GM21723 (cell line): Measurements from ENCODE around the gene RRP7A.
"Not testable (repeated sequence)": the region's sequence is repeated elsewhere in the genome, so short reads cannot be mapped to it uniquely, and the experiment has no call there.

Experiments used
- ATAC-seq: cut with Tn5 transposase; IDR thresholded peaks from one replicate; pipeline ENCODE4 v1.9.1; 2021; ENCODE audit warnings: mild to moderate bottlenecking, moderate library complexity; ENCODE audit not compliant: unreplicated experiment

RRP7A gene

GRCh38 chr22:42519525-42520401 lies at the start of gene RRP7A:
Gene RRP7A (minus strand): TSS chr22:42519796. CDS start chr22:42519786, 10 bp downstream.
- peak; percentile 69 for ATAC-seq

GRCh38 chr22:42567950-42568349 lies 48.4 kb upstream of the RRP7A start:
- ATAC-seq, result not testable (repeated sequence)

GRCh38 chr22:42565956-42566355 lies 46.4 kb upstream of the RRP7A start:
- ATAC-seq, result no peak

GRCh38 chr22:42564699-42565098 lies 45.1 kb upstream of the RRP7A start:
- ATAC-seq, result no peak

GRCh38 chr22:42563943-42564342 lies 44.3 kb upstream of the RRP7A start:
- ATAC-seq, result not testable (repeated sequence)

DNA sequence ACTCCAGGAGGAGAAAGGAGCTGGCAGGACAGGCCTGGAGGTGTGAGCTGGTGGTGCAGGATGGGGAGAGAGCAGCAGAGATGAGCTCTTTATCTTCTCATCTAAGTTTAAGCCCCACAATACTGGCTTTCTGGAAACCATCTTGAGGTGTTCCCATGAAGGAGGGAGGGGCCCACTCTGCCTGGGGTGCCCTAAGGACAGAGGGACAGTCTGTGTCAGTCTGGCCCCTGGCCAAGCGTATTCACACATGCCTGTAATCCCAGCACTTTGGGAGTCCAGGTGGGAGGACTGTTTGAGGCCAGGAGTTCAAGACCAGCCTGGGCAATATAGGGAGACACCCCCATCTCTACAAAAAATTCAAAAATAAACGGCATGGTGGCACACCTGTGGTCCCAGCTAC lies 43.1 kb upstream of the RRP7A start:
- no peak for ATAC-seq

DNA sequence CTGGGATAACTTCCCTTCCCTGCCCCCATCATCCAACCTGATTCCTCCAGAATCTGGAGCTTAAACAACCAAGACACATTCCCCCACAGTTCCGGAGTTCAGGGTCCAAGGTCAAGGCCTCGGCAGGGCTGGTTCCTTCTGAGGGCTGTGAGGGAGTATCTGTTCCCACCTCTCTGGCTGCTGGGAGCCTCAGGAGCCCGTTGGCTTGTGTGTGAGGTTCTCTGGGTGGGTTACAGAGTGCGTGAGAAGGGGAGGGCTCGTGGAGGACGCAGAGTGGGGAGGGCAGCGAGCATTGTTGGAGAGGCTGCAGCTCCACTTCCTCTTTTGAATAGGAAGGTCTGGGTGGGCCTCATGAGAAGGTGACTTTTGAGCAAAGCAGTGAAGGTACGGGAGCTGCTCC lies 42.7 kb upstream of the RRP7A start:
- no peak for ATAC-seq

- ATAC-seq, result no peak
Measured at GRCh38 chr22:42561856-42562255, 42.3 kb upstream of the RRP7A start.

- no peak for ATAC-seq
Measured at GRCh38 chr22:42560781-42561180, 41.2 kb upstream of the RRP7A start.

GRCh38 chr22:42560381-42560780 lies 40.8 kb upstream of the RRP7A start:
- no peak for ATAC-seq

DNA sequence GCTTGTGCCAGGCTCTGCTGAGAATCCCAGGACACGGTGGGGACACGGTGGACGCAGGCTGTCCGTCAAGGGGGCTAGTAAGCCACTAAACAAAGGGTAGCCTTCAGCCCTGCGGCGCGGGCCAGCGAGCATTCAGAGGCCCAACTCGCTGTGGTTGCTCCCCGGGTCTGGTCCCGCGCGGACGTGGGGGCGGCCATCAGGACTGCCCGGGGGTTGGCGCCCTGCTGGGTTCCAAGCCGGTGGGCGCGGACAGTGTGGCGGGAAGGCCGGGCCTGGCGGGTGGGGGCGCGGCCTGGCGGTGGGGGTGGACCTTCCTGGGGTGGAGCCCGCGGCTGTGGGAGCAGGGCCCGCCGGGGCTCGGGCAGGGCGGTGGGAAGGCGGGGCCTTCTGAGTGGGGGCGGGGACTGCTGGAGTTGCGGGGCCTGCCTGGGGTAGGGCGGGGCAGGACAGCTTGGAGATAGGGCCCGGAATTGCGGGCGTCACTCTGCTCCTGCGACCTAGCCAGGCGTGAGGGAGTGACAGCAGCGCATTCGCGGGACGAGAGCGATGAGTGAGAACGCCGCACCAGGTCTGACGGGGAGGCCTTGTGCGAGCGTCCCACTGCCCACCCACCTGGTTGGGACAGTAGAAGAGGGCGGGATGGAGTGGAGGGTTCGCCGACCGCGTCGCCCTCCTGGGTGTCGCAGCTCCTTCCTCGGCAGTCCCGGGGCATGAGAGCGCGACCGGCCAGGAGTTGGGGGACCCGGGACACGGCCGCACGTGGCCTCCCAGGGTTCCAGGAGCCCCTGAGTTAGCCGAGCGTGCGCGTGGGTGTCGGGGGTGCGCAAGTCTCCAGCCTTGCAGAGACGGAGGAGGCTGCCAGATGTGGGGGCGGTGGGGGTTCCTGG lies 34.1 kb upstream of the RRP7A start, which contains the start of gene SERHL2:
Gene SERHL2, plus strand, starts transcription at position 482 of the 887 bp plus-strand sequence. Its CDS starts 65 bp downstream, at position 547.
- peak; percentile 70 for ATAC-seq

- ATAC-seq, result not testable (repeated sequence)
Measured at GRCh38 chr22:42552294-42552647, 32.7 kb upstream of the RRP7A start.

DNA sequence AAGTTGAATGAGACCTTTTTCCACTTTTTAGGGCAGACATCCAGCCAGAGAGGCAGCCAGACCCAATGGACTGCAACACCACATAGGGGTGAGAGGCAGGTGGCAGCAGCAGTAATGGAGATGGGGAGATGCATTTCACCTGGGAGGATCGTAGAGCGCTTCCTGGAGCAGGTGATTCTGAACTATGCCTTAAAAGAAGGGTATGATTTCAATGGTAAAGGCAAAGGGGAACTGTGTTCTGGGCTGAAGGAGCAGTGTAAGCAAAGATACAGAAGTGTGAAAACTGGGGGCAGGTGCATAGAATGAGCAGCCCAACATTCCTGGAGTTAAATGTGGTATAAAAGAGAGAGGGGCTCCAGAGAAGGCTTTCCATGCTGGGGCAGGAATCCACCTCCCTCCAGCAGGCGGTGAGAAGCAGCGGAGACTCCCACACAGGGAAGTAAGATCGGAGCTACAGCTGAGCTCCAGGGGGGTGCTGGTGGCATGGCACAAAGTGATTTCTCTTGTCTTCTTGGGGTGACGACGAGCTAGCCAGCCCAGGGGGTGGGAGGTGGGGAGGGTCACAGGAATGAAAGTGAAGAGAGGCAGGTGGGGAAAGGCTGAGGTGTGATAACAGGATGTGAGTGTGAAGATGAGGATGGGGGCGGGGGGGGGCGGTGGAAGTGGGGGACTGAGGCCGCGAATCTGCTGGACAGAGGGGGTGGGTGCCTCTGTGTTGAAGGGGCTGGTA lies 29.9 kb upstream of the RRP7A start:
- ATAC-seq, result no peak

GRCh38 chr22:42548597-42549330 lies 29.2 kb upstream of the RRP7A start:
- no peak for ATAC-seq

GRCh38 chr22:42548126-42548525 lies 28.5 kb upstream of the RRP7A start:
- ATAC-seq, result not testable (repeated sequence)

- no peak for ATAC-seq
Measured at GRCh38 chr22:42547562-42547961, 28.0 kb upstream of the RRP7A start.

DNA sequence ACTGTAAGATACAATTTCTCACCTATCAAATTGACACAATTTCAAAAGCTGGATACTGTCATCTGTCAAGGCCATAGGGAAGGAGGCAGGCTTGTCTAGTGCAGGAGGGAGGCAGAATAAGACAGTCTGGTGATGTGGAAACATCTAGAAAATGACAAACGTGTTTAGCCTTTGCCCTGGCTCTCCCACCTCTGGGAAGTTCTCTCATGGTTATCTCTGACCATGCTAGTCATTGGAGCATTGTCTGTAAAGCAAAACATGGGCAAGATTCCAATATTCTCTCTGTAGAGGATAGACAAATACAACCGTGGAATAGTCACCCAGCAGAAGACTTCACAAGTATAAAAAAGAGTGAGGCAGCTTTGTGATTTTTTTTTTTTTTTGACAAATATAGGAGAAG lies 25.1 kb upstream of the RRP7A start:
- ATAC-seq, result no peak

DNA sequence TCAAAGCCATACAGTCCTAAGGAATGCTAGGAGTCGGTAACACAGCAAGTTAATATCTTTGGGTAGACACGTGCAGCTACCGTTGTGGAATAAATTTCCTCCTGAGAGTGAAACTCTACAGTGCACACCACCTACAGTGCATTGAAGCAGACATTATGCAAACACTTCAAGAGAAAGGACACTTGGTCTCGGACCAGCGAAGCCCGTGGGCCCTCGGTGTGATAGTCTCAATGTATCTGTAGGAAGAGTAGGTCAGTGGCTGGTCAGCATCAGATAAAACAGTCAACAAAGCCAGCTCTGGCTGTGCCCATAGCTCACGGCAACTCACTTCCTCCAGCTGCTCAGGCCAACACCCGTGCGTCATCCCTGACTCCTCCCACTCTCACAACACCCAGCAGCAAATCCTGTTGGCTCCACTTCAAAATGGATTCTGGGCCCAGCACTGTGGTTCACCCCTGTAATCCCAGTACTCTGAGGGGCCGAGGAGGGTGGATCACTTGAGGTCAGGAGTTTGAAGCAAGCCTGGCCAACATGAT lies 19.7 kb upstream of the RRP7A start:
- ATAC-seq, result not testable (repeated sequence)

- ATAC-seq, result peak; percentile 52
Measured at GRCh38 chr22:42537199-42537831, 17.7 kb upstream of the RRP7A start.
